G401.6 (cell line): ENCODE measurements around the gene GID8.
A peak's percentile ranks its signal among the peaks of the same experiment; 100 is the strongest.

Experiments used
- FAIRE-seq: peaks from 2 replicates; lab custom pipeline; 2012; peaks lifted over from hg19 to GRCh38; lab: Jason Lieb, UNC

Gene GID8

DNA sequence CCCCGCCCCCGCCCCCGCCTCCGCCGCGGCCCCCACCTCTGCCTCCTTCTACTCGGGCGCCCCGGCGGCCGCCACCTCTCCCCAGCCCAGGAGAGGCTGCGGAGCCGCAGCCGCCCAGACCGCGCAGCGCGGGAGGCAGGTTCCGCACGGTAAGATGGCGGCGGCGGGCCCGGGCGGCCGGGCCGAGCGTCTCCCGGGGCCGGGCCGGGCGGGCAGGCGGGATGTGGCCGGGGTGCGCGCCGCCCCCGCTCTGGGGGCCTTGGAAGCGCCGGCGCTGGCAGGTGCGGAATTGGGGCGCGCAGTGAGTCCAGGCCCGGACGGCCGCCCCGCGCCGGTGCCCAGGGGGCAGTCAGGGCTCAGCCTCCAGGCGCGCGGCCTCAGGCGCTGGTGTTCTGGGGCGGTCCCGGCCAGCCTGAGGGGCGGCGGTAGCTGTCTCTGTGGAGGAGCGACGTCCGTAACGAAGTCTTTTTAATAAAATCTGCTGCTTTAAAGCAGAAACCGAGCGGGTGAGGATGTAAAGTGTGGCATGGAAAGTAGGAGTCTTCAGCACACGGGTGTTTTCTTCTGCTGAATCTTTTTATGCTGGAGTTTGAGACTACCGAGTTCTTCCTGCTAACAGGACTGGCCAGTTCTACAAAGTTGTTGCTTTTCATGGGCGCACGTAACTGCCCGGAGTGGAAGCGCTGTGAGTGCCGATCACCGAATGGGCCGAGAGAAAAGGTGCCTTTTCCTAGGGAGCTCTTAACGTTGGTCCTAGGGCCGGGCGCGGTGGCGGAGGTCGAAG is at the start of gene GID8:
GID8 (plus strand) TSS at position 43 of the 784 bp plus-strand sequence. CDS start 3,356 bp downstream, outside the sequence.
- FAIRE-seq: no peak

DNA sequence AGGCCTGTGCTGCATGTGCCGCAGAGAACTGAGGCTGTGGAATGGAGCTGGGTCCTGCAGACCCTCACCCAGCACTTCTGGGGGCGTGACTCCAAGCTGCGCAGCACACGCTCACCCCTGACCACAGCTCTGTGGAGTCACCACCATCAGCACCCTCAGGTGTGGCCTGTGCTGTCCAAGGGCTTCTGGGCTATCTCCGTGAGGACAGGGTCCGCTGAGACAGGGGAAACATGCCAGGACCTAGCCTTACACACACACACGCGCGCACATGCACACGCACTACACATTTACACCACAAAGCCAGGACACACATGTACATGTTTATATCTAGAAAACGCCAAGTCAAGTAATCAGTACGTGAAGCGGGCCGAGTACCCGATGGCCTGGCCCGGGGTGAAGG is 49.5 kb upstream of the GID8 start:
- no peak for FAIRE-seq

DNA sequence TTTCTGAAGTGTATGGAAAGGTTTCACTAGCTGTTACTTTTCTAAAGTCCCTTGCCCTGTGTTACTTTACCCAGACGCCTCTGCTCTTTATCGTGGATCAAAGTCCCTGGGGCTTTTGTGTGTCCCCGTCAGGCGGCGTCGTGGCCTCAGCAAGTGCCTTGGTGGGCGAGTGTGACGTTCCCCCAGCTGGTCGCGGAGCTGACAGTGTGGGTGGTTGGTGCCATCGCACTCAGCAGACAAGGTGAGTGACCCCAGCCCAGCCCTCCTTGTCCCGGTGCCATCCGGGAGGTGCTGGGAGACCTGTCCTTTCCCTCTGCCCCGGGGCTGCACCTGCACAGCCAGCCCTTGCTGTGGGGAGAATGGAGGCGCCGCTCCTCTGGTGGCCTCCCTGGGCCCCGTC is 49.0 kb upstream of the GID8 start:
- FAIRE-seq: no peak

- no peak for FAIRE-seq
Observed at GRCh38 chr20:62889411-62889810, 48.5 kb upstream of the GID8 start.

GRCh38 chr20:62889871-62890270 is 48.1 kb upstream of the GID8 start:
- FAIRE-seq: no peak

DNA sequence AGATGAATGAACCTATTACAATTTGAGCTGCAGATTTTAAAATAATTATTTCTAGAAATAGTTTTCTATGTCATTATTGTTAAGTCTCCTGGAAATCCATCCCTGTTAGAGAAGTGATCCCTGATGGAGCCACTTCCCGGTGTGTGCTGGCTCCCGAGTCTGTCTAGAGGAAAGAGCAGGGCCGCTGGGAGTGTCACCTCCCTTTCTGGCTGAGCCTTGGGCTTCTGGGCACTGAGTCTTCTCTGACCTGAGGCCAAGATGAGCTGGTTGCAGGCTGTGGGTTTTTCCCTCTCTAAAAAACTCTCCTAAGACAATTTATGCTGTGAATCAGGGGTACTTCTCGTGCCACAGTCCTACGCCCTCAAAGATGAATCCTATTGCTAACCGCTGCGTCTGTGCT is 47.5 kb upstream of the GID8 start:
- FAIRE-seq: no peak

DNA sequence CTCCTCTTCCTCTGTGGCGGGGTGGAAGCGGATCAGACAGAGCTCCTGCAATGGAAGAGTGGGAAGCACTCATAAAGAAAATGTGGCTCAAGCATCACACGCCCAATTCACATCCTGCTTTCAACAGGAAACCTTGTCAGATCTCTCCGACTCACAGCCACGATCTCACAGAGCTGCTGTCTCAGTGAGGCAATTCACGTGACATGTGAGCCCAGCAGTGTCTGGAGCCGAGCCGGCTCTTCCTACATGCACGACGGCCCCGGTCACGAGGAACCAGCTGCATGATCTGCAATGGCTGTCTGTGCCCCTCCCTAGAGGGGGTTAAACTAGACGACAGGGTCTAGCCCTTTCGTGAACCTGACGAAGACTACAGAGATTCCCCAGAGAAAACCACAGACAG is 46.8 kb upstream of the GID8 start:
- FAIRE-seq: no peak

GRCh38 chr20:62892348-62893304 is 45.3 kb upstream of the GID8 start:
- no peak for FAIRE-seq

- no peak for FAIRE-seq
Observed at GRCh38 chr20:62893700-62894099, 44.2 kb upstream of the GID8 start.

- no peak for FAIRE-seq
Observed at GRCh38 chr20:62894261-62894660, 43.7 kb upstream of the GID8 start.

DNA sequence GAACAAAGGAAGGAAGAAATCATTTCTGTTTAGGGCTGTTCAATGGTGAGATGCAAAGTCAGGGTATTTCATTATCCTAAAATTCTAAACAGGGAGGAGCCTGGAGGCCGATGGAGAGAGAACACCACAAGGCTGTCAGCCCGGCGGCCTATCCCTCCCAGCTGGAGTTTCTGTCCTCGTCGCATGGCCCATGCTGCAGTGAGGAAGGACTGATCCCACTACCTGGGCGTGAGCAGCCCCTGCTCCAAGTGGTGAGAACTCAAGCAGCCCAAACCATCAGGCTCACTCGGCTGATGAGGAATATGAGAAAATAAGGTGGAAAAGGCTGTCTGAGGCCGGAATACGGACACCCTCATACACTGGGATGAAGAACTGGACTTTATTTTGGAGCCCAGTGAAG is 42.4 kb upstream of the GID8 start:
- FAIRE-seq: no peak

DNA sequence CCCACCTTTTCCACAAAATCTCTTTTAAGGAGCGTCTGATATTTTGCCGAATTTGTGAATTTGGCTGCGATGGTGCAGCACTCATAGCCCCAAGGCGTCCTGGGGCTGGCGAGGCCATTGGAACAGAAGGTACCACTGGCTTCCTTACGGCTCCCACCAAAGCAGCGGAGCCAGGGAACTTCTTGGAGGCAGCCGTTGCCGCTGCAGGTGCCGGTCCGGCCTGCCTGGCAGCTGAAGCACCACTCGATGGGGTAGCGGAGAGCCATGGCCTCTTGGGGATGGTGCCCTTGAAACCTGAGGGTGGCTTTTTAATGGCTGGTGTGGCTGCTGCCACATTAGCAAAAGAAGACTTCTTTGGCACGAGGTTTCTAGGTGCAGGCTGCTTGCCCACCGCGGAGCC is 41.4 kb upstream of the GID8 start:
- no peak for FAIRE-seq

DNA sequence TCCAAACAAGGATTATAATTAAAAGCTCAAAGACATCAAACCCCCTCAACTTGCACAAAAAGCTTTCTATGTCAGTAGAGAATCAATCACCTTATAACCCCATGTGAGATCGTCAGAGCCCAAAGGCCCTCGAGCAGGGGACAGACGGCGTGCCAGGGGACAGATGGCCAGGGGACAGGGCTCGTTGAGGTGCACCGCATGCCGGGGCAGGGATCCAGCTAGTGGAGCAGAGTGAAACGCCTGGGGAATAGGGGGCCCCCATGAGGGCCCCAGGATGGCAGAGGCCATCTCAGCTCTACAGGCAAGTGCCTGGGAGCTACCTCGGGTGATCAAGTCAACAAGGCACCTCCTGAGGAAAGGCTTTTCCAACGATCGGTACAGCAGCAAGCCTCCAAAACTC is 40.3 kb upstream of the GID8 start:
- FAIRE-seq: no peak

- no peak for FAIRE-seq
Observed at GRCh38 chr20:62898093-62898964, 39.6 kb upstream of the GID8 start.

DNA sequence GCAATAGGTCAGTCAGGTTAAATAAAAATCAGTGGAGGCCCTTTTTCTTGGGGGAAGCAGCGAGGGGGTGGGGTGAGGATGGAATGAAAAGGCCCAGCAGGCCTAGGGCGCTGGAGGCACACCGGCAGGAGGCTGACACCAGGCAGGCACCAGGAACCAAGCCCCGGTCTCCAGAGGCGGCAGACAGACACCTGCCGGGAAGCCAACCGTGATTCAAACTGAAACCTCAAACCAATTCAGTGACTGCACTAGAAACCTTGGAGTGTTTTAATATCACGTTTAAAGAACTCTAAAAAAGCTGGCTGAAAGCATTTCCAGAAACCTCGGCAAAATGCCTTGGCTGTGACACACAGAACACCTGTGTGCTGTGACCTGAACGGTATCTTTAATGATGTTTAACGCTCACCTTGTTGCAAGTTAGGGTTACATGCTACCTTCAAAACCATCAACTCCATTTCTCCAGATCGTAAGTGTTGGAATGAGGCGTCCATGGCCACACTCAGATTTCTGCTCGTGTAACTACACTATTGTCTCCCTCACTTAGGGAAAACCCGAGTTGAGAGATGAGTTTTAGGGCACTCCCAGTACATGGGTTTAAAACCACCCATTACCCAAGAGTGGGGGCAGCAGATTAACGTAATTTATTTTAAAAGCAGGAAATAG is 38.8 kb upstream of the GID8 start:
- no peak for FAIRE-seq

- no peak for FAIRE-seq
Observed at GRCh38 chr20:62899633-62900051, 38.3 kb upstream of the GID8 start.

GRCh38 chr20:62900052-62900691 is 37.8 kb upstream of the GID8 start:
- no peak for FAIRE-seq

GRCh38 chr20:62900692-62901584 is 37.0 kb upstream of the GID8 start:
- peak; percentile 76 for FAIRE-seq

DNA sequence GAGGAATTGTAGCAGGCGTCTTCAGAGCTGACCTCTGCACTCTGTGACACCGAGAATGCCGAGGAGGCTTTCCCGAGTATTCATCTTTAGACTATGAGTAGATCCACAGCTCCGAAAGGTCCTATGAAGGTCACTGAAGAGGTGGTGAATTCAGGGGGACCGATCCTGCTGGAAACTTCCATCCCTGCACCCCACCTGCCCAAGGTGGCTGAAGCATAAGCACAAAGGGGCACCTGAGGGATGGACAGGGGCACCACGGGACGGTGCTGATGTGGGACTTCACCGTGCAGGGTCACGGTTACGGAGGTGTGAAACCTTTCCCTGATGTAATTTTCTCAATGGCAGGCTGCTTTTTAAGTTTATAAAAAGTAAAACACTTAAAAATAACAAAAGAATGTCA is 36.1 kb upstream of the GID8 start:
- no peak for FAIRE-seq

GRCh38 chr20:62902926-62903615 is 34.9 kb upstream of the GID8 start:
- no peak for FAIRE-seq
